Endothelial cell (in vitro differentiated cells): ENCODE results near the gene TGFB2. TPM values are rescaled to one million over a fixed set of nuclear protein-coding genes. Genes with fewer than 3 reads are reported as not detected.

Experiments used
- DNase-seq: peaks from one replicate; pipeline ENCODE4 v3.0.0; 2021; ENCODE audit warnings: low spot score
- H3K27ac Mint-ChIP-seq: one replicate; pipeline ENCODE4 v1.8.0; 2021; ENCODE audit warnings: mixed read lengths, inconsistent platforms; ENCODE audit not compliant: unreplicated experiment
- H3K27me3 Mint-ChIP-seq: one replicate; pipeline ENCODE4 v1.8.0; 2021; ENCODE audit warnings: mild to moderate bottlenecking, moderate library complexity, mixed read lengths, inconsistent platforms; ENCODE audit not compliant: unreplicated experiment
- H3K36me3 Mint-ChIP-seq: one replicate; pipeline ENCODE4 v1.8.0; 2021; ENCODE audit warnings: mild to moderate bottlenecking, low read depth, mixed read lengths, inconsistent platforms; ENCODE audit not compliant: unreplicated experiment
- H3K4me1 Mint-ChIP-seq: one replicate; pipeline ENCODE4 v1.8.0; 2021; ENCODE audit warnings: mild to moderate bottlenecking, mixed read lengths, inconsistent platforms; ENCODE audit not compliant: unreplicated experiment
- H3K4me3 Mint-ChIP-seq: one replicate; pipeline ENCODE4 v1.8.0; 2021; ENCODE audit warnings: mild to moderate bottlenecking, mixed read lengths, inconsistent platforms; ENCODE audit not compliant: unreplicated experiment
- H3K9me3 Mint-ChIP-seq: one replicate; pipeline ENCODE4 v1.8.0; 2021; ENCODE audit warnings: mixed read lengths, inconsistent platforms; ENCODE audit not compliant: unreplicated experiment
- CTCF ChIP-seq: fragments of 200-600 bp; sonication (generic); IDR thresholded peaks from one replicate; pipeline ENCODE4 v1.5.0; 2021; ENCODE audit warnings: antibody characterized with exemption; ENCODE audit not compliant: unreplicated experiment
- total RNA-seq: library from RNA; stranded (reverse); fragmentation: NEBNext Ultra II Directional; extraction: Animal tissue kit (Norgen Biotek cat#: 25700); gene quantifications from one replicate; pipeline ENCODE4 v1.2.1, GENCODE V29; 2021; ENCODE audit not compliant: unreplicated experiment

TGFB2 gene
- total RNA-seq, 1 donor from 2014 or later, result 0.62 TPM

GRCh38 chr1:218394989-218395388 is 49.9 kb downstream of the TGFB2 start:
- no peaks in the 10 kb centered on the region for H3K4me1 Mint-ChIP-seq
- H3K36me3 Mint-ChIP-seq, result no peaks in the 10 kb centered on the region
- peaks cover 2% of the 10 kb centered on the region for H3K27me3 Mint-ChIP-seq
- DNase-seq, result no peak
- H3K4me3 Mint-ChIP-seq, result no peak overlapping the region
- TF ChIP-seq CTCF, result no peak
- H3K9me3 Mint-ChIP-seq, result no peaks in the 10 kb centered on the region
- no peak overlapping the region for H3K27ac Mint-ChIP-seq

- no peak for DNase-seq
- H3K36me3 Mint-ChIP-seq, result no peaks in the 10 kb centered on the region
- H3K27me3 Mint-ChIP-seq, result peaks cover 2% of the 10 kb centered on the region
- H3K4me3 Mint-ChIP-seq, result no peak overlapping the region
- H3K9me3 Mint-ChIP-seq, result no peaks in the 10 kb centered on the region
- no peak overlapping the region for H3K27ac Mint-ChIP-seq
- H3K4me1 Mint-ChIP-seq, result no peaks in the 10 kb centered on the region
- no peak for TF ChIP-seq CTCF
Observed at GRCh38 chr1:218395916-218396315, 50.8 kb downstream of the TGFB2 start.

GRCh38 chr1:218397752-218398339 is 52.7 kb downstream of the TGFB2 start:
- DNase-seq, result no peak
- Mint-ChIP-seq H3K4me3 (no peak overlapping the region), H3K4me1 (peaks cover 11% of the 10 kb centered on the region), H3K27ac (no peak overlapping the region), H3K36me3 (peaks cover 6% of the 10 kb centered on the region), H3K9me3 (no peaks in the 10 kb centered on the region), H3K27me3 (peaks cover 2% of the 10 kb centered on the region)
- no peak for TF ChIP-seq CTCF

- Mint-ChIP-seq H3K27ac (no peak overlapping the region), H3K4me1 (peaks cover 12% of the 10 kb centered on the region), H3K4me3 (no peak overlapping the region), H3K36me3 (peaks cover 6% of the 10 kb centered on the region), H3K27me3 (no peaks in the 10 kb centered on the region), H3K9me3 (no peaks in the 10 kb centered on the region)
- no peak for TF ChIP-seq CTCF
- no peak for DNase-seq
Observed at GRCh38 chr1:218400624-218401023, 55.5 kb downstream of the TGFB2 start.

GRCh38 chr1:218401441-218401997 is 56.4 kb downstream of the TGFB2 start:
- no peak for DNase-seq
- Mint-ChIP-seq H3K9me3 (no peaks in the 10 kb centered on the region), H3K27me3 (no peaks in the 10 kb centered on the region), H3K36me3 (peaks cover 6% of the 10 kb centered on the region), H3K4me1 (peaks cover 12% of the 10 kb centered on the region), H3K4me3 (no peak overlapping the region), H3K27ac (no peak overlapping the region)
- no peak for TF ChIP-seq CTCF
